Measurements from ENCODE around the gene PPEF2.
"Not testable (repeated sequence)": the region's sequence is repeated elsewhere in the genome, so short reads cannot be mapped to it uniquely, and the experiment has no call there.

PPEF2 gene

GRCh38 chr4:75912968-75913367, 10.7 kb upstream of the PPEF2 start:
- TF ChIP-seq, protein P1, sequence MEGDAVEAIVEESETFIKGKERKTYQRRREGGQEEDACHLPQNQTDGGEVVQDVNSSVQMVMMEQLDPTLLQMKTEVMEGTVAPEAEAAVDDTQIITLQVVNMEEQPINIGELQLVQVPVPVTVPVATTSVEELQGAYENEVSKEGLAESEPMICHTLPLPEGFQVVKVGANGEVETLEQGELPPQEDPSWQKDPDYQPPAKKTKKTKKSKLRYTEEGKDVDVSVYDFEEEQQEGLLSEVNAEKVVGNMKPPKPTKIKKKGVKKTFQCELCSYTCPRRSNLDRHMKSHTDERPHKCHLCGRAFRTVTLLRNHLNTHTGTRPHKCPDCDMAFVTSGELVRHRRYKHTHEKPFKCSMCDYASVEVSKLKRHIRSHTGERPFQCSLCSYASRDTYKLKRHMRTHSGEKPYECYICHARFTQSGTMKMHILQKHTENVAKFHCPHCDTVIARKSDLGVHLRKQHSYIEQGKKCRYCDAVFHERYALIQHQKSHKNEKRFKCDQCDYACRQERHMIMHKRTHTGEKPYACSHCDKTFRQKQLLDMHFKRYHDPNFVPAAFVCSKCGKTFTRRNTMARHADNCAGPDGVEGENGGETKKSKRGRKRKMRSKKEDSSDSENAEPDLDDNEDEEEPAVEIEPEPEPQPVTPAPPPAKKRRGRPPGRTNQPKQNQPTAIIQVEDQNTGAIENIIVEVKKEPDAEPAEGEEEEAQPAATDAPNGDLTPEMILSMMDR (IDR thresholded peaks at IDR 0.05; ENCODE audit: low read depth, low read length): no peak

DNA sequence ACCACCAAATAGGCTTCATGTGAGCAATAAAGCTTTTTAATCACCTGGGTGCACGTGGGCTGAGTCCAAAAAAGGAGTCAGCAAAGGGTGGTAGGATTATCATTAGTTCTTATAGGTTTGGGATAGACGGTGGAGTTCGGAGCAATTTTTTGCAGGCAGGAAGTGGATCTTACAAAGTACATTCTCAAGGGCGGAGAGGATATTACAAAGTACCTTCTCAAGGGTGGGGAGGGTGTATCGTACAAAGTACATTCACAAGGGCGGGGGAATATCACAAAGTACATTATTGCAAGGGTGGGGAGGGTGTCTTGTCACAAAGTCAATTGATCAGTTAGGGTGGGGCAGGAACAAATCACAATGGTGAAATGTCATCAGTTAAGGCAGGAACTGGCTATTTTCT, 8.6 kb upstream of the PPEF2 start:
- H3K4me3 ChIP-seq (ENCODE audit: low read depth, low read length): not testable (repeated sequence)

More at GRCh38 chr4:75912968-75913367, 10.7 kb upstream of the PPEF2 start:
- H3K4me3 ChIP-seq (ENCODE audit: low read depth, low read length): no peak overlapping the region

DNA sequence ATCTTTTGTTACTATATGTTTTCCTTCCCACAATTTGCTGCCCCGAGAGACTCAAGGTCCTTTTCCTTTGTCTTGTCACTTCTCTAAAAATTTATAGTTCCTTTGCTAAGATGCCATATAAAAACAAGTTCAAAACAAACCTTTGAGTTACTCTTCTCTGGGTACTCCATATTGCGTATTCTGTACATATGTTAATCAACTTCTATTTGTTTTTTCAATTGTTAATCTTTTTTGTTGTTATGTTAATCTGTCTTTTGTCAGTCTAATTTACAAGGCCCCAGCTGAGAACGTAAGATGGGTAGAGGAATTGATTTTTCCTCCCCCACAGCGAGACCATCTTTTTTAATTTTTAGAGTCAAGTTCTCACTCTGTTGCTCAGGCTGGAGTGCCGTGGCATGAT, 7.2 kb upstream of the PPEF2 start:
- TF ChIP-seq, protein P1 (IDR thresholded peaks at IDR 0.05; ENCODE audit: low read depth, low read length): no peak
- no peak overlapping the region for H3K4me3 ChIP-seq (ENCODE audit: low read depth, low read length)

DNA sequence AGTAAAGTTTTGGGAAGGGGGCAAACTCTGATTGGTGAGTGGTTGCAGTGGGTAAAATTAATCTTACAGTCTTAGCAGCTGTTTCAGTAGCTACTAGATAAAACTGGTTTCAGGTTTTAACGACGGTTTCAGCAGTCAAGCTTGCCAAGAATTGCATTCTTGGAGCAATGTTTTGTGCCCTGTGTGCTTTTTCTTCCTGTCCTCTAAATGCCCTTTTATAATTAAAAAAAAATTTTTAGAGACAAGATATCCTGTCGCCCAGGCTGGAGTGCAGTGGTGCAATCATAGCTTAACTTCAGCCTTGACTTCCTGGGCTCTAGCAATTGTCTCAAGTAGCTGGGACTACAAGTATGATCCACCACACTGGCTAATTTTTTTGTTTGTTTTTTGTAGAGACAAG, 6.3 kb upstream of the PPEF2 start:
- TF ChIP-seq, protein P1 (IDR thresholded peaks at IDR 0.05; ENCODE audit: low read depth, low read length): no peak
- no peak overlapping the region for H3K4me3 ChIP-seq (ENCODE audit: low read depth, low read length)

GRCh38 chr4:75907966-75908365, 5.7 kb upstream of the PPEF2 start:
- no peak overlapping the region for H3K4me3 ChIP-seq (ENCODE audit: low read depth, low read length)
- TF ChIP-seq, protein P1 (IDR thresholded peaks at IDR 0.05; ENCODE audit: low read depth, low read length): no peak

DNA sequence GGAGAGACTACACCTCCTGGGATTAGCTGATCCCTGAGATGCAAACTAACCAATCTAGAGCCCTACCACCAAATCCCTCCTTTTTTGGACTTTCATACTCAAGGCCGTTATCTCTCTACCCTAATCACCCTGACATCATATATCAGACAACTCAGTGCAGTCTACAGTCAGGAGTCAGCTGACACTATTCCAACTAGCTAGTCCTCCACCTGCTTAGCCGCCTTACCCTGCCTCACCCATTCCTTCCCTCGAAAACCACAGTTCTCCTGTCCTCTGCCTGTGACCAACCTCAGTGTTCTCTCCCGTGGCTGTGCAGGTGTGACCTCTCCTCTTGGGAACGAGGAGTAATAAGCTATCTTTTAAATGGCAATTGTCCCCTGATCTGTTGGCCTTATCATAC, 1.8 kb upstream of the PPEF2 start:
- TF ChIP-seq, protein P1 (IDR thresholded peaks at IDR 0.05; ENCODE audit: low read depth, low read length): no peak
- H3K4me3 ChIP-seq (ENCODE audit: low read depth, low read length): no peak overlapping the region

- no peak overlapping the region for H3K4me3 ChIP-seq (ENCODE audit: low read depth, low read length)
- TF ChIP-seq, protein P1 (IDR thresholded peaks at IDR 0.05; ENCODE audit: low read depth, low read length): no peak
Measured at GRCh38 chr4:75898536-75898935, 3.7 kb downstream of the PPEF2 start.

DNA sequence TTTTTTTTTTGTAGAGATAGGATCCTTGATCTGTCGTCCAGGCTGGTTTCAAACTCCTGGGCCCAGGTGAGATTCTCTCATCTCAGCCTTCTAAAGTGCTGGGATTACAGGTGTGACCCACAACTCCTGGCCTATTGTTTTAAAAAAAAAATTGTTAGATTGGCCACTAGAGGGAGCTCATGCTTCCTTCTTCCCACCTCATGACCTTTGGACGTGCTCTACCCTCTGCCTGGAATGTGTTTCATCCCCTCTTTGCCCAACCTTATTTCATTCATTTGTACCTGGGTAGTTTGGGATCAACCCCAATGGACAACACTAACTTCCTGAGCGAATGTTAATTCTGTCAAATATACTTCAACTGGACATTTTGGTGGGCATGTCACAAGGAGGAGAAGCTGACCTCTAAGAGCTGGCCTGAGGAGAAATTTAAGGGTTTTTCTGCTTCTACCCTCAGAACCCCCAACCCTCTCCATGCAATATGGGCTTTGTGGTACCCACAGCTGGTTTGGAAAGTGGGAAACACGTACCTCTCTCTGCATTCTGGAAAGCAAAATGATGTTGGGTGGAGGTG, 6.4 kb downstream of the PPEF2 start:
- no peak overlapping the region for H3K4me3 ChIP-seq (ENCODE audit: low read depth, low read length)
- TF ChIP-seq, protein P1 (IDR thresholded peaks at IDR 0.05; ENCODE audit: low read depth, low read length): peak; percentile 58
